ENCODE data around the gene NKX1-1.

NKX1-1 gene

DNA sequence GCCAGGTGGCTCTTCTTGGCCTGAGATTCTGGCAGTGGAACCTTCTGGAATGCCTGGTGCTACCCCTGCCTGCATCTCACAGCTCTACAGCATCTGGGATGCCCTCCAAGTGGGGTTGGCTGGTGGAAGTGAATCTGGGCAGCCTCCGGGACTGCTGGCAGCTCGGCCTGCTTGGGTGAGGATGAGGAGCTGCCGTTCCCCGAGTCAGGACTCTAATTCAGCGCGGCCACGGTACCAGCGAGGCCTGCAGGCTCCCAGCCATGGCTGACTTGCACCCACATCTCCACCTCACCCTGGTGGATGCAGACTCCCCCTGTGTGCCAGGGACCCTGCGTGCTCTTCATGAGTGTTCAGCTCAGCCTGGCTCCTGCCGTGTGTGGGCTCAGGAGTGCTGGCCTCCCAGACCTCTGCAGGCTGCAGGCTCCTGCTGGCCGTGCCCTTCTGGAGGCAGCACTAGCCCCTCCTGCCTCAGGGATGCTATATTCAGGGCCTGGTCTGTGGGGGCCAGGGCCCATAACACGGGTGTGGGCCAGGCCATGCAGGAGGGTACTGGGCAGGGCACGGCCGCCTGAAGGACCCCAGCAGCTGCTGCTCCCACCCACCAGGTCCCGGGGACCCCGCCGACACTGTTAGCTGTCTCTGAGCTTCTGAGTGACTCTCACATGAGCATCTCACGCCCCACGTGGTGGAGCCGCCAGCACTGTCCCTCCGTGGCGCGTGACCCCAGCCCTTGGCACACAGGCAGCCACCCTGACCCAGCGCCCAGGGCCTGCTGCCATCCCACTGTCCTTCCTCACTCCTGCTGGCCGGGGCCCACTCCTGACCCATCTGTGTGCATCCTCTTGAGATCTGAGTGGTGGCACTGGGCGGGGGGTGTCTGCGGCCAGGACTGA lies 48.6 kb downstream of the NKX1-1 start:
- DNase-seq (ENCODE audit: low read depth), result no peak
- TF ChIP-seq, protein P1, sequence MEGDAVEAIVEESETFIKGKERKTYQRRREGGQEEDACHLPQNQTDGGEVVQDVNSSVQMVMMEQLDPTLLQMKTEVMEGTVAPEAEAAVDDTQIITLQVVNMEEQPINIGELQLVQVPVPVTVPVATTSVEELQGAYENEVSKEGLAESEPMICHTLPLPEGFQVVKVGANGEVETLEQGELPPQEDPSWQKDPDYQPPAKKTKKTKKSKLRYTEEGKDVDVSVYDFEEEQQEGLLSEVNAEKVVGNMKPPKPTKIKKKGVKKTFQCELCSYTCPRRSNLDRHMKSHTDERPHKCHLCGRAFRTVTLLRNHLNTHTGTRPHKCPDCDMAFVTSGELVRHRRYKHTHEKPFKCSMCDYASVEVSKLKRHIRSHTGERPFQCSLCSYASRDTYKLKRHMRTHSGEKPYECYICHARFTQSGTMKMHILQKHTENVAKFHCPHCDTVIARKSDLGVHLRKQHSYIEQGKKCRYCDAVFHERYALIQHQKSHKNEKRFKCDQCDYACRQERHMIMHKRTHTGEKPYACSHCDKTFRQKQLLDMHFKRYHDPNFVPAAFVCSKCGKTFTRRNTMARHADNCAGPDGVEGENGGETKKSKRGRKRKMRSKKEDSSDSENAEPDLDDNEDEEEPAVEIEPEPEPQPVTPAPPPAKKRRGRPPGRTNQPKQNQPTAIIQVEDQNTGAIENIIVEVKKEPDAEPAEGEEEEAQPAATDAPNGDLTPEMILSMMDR (conservative IDR thresholded peaks at IDR 0.05; ENCODE audit: low read length), result no peak
- no peak overlapping the region for H3K4me3 ChIP-seq (ENCODE audit: low read length)

DNA sequence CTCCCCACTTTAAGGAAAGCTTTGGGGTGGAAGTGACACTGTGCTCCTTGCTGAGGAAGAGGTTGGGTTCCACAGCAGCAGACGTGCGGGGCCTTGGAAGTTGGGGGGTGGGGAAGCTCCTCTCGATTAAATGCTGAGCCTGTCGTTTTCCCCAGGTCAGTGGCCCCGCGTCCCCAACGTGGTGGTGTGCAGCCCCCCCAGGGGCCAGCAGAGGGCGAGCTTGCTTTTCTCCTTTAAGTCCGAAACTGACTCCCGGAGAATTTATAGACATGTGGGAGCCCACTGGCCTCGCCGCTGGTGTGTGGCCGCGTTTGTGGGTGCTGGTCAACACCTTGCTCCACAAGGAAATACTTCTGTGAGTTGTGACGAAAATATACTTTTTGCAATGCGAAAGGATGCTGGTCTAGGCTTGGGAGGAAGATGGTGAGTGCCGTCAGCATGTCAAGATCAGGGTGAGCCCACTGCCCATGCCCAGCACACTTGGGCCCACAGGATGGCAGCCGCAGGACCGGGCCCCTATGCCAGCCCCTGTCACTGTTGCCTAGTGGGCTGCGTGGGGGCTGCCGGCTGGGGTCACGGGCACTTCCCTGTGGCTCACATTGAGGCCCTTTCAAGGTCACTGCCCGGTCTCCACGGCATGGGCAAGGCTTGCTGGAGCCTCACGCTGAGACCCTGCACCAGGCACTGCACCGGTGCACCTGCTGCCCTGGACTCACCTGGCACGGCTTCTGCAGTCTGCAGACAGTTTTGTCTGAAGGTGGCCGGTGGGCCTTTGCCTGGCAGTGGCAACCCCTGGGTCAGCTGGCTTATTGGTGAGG lies 49.9 kb downstream of the NKX1-1 start:
- peak; percentile 55 for DNase-seq (ENCODE audit: low read depth)
- TF ChIP-seq, protein P1 (conservative IDR thresholded peaks at IDR 0.05; ENCODE audit: low read length), result peak; percentile 84
- H3K4me3 ChIP-seq (ENCODE audit: low read length), result no peak overlapping the region

GRCh38 chr4:1355378-1355777 lies 50.9 kb downstream of the NKX1-1 start:
- no peak for DNase-seq (ENCODE audit: low read depth)
- no peak overlapping the region for H3K4me3 ChIP-seq (ENCODE audit: low read length)
- TF ChIP-seq, protein P1 (conservative IDR thresholded peaks at IDR 0.05; ENCODE audit: low read length), result no peak

- H3K4me3 ChIP-seq (ENCODE audit: low read length), result no peak overlapping the region
- no peak for DNase-seq (ENCODE audit: low read depth)
- TF ChIP-seq, protein P1 (conservative IDR thresholded peaks at IDR 0.05; ENCODE audit: low read length), result no peak
Observed at GRCh38 chr4:1354983-1355275, 51.3 kb downstream of the NKX1-1 start.

DNA sequence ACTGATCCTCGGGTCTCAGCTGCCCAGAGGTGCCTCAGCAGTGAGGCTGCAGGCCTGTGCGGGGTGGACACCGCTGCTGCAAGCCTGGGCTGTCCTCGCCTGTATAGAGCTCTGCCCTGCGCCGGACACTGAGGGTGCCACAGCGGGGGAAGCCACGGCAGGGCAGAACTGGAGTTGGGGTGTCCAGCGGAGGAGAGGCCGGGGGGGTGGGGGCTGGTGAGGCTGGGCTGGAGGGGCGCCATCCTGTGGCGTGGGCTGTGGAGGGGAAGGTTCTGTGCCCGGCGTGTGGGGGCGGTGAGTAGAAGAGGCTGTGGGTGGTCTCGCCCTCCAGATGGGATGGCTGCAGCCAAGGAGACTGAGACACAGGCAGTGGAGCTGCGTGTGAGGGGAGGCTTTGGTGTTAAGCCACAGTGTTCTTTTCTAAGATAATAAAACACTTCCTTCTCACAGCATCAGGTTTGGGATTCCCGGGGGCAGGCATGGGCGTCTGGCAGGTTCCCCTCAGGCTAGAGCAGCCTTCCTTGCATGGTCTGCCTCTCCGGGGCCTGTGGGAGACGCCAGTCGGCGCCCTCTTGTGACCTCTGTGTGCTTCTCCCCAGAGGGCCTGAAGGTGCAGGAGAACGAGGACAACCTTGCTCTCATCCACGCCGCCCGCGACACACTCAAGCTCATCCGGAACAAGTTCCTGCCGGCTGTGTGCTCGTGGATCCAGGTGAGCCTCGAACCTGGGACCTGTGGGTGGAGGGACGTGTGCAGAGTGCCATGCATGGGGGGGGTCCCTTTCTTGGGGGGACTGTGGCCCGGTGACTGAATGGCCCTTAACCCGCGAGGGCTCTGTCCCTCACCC lies 51.9 kb downstream of the NKX1-1 start:
- TF ChIP-seq, protein P1 (conservative IDR thresholded peaks at IDR 0.05; ENCODE audit: low read length), result no peak
- H3K4me3 ChIP-seq (ENCODE audit: low read length), result no peak overlapping the region
- no peak for DNase-seq (ENCODE audit: low read depth)

DNA sequence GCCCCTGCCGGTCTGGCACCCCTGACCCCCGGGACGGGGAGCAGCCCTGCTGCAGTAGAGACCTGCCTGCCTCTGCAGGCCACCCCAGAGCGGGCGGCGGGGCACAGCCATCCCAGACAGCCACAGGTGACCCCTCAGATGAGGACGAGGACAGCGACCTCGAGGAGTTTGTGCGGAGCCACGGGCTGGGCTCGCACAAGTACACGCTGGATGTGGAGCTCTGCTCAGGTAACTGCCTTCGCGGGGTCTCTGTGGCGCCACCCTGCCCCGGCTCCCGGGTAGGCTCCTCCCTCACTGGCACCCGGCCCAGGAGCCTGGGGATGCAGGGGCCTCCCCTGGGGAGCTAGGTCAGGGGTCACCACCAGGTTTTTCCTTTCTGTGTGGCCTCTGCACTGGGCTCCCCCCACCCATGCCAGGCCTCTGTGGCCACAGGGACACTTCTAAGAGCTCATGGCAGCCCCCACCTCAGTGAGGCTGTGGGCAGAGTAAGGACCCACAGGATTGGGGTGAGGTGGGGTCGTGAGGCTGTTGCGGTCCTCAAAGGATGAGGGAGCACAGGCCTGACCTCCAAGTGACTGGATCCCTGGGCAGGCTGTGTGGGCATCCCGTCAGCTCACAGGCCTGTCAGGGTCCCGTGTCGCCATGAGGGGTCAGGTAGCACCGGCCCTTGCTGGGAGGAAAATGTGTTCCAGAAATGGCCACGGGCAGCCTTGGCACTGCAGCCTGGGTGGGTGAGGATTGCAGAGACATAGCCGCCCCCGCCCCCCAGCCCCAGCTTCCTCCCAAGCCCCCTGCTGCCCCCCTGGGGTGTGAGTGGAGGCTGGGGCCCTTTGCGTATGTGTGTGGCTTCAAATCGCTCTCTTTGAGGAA lies 52.8 kb downstream of the NKX1-1 start:
- DNase-seq (ENCODE audit: low read depth), result no peak
- H3K4me3 ChIP-seq (ENCODE audit: low read length), result no peak overlapping the region
- TF ChIP-seq, protein P1 (conservative IDR thresholded peaks at IDR 0.05; ENCODE audit: low read length), result no peak

All from AG10803 (cell line).